Activated T-cell treated with anti-CD3 and anti-CD28 coated beads, Interleukin-2, amount 50 U/mL, for 4 hours (primary cell): Measurements from ENCODE around the gene FAF2. TPM values are rescaled to one million over a fixed set of nuclear protein-coding genes. Genes with fewer than 3 reads are reported as not detected.

ENCODE experiments used
- ATAC-seq, 2 donors: fragments of 200-7000 bp; cut with Tn5 transposase; one replicate each; pipeline ENCODE4 v1.10.0; 2021
- DNase-seq: peaks from one replicate; pipeline ENCODE4 v3.0.0-alpha.2; 2020
- H3K27me3 Mint-ChIP-seq: one replicate; pipeline ENCODE4 v1.8.0; 2021; ENCODE audit warnings: low read depth, mixed read lengths
- H3K36me3 Mint-ChIP-seq: one replicate; pipeline ENCODE4 v1.8.0; 2022; ENCODE audit warnings: mixed read lengths; ENCODE audit not compliant: insufficient read depth
- H3K4me1 Mint-ChIP-seq: one replicate; pipeline ENCODE4 v1.8.0; 2021; ENCODE audit warnings: low read depth, mixed read lengths
- H3K4me3 Mint-ChIP-seq: one replicate; pipeline ENCODE4 v1.8.0; 2021; ENCODE audit warnings: mild to moderate bottlenecking, moderate library complexity, mixed read lengths
- H3K9me3 Mint-ChIP-seq: one replicate; pipeline ENCODE4 v1.8.0; 2021; ENCODE audit warnings: mixed read lengths
- total RNA-seq, 3 donors: library from RNA; stranded (reverse); gene quantifications; one replicate each; pipeline ENCODE4 v1.2.1, GENCODE V29; 2021

FAF2 gene
- total RNA-seq, 3 donors from 2014 or later: 43.0 to 50.1 (median 43.2) TPM

GRCh38 chr5:176491101-176491502 is 42.9 kb downstream of the FAF2 start:
- Mint-ChIP-seq H3K27me3 (no peaks in the 10 kb centered on the region), H3K4me3 (no peak overlapping the region), H3K36me3 (peaks cover 52% of the 10 kb centered on the region), H3K9me3 (no peaks in the 10 kb centered on the region), H3K4me1 (peaks cover 25% of the 10 kb centered on the region)
- DNase-seq: no peak
- ATAC-seq: no peak

DNA sequence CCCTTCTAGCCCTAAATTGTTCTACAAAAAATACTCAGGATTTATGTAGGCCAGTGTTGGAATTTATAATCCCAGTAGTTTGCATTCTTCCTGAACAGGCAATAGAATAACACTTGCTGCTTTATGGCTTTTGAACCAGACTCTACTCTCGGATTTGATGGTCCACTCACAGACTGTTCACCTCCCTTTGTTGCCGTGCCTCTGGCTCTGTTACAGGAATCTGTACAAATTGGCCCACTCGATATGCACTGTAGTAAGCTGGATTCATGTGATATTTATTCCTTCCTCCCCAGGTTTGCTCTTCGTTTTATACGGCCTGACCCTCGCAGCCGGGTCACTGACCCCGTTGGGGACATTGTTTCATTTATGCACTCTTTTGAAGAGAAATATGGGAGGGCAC is 43.7 kb downstream of the FAF2 start:
- H3K9me3 Mint-ChIP-seq: no peaks in the 10 kb centered on the region
- H3K4me3 Mint-ChIP-seq: no peak overlapping the region
- DNase-seq (no peak), ATAC-seq (no peak)
- H3K4me1 Mint-ChIP-seq: peaks cover 20% of the 10 kb centered on the region
- H3K36me3 Mint-ChIP-seq: peaks cover 46% of the 10 kb centered on the region
- H3K27me3 Mint-ChIP-seq: no peaks in the 10 kb centered on the region

DNA sequence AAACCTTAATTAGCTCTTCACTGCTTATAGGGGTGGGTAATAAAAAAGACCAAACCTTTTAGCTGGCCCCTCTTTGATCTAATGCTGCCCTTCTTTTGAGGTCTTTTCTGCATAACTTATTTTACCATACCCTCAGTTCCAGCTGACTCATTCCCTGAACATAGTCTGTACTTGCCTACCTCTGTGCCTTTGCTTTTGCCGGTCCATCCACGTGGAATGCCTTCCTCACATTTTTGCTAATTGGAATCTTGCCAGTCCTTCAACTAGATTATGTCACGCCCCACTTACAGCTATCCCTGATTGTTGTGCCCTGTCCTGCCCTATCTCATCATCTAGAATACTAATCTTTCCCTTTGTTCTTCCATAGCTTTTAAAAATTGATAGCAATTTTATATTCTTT is 44.2 kb downstream of the FAF2 start:
- H3K36me3 Mint-ChIP-seq: peaks cover 47% of the 10 kb centered on the region
- peaks cover 19% of the 10 kb centered on the region for H3K4me1 Mint-ChIP-seq
- DNase-seq (no peak), ATAC-seq (no peak)
- no peak overlapping the region for H3K4me3 Mint-ChIP-seq
- H3K27me3 Mint-ChIP-seq: no peaks in the 10 kb centered on the region
- no peaks in the 10 kb centered on the region for H3K9me3 Mint-ChIP-seq

DNA sequence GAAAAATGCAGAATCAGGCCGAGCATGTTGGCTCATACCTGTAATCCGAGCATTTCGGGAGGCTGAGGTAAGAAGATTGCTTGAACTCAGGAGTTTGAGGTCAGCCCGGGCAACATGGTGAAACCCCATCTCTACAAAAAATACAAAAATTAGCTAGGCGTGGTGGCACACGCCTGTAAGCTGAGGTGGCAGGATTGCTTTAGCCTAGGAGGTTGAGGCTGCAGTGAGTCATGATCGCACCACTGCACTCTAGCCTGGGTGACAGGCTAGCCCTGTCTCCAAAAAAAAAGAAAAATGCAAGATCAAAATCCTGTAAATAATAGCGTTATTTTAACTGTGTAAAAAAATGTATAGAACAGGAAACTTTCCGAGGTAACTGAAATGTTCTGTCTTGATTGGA is 49.7 kb downstream of the FAF2 start:
- no peaks in the 10 kb centered on the region for H3K9me3 Mint-ChIP-seq
- H3K36me3 Mint-ChIP-seq: peaks cover 35% of the 10 kb centered on the region
- H3K4me1 Mint-ChIP-seq: no peaks in the 10 kb centered on the region
- no peak for ATAC-seq
- no peaks in the 10 kb centered on the region for H3K27me3 Mint-ChIP-seq
- no peak for DNase-seq
- H3K4me3 Mint-ChIP-seq: no peak overlapping the region

DNA sequence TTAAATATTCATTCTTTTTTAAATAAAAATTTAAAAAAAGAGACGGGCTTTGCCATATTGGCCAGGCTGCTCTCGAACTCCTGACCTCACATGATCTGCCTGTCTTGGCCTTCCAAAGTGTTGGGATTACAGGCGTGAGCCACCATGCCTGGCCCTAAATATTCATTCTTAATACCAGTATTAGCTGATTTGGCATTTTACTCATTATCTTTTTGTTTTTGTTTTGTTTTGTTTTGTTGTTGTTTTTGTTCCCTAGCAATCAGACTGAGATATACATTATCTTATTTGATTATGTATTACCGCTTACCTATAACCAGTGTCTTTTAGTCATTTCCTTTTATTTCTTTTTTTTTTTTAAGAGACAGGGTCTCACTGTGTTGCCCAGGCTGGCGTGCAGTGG is 51.1 kb downstream of the FAF2 start:
- no peak for ATAC-seq
- Mint-ChIP-seq H3K4me3 (no peak overlapping the region), H3K27me3 (no peaks in the 10 kb centered on the region)

GRCh38 chr5:176500511-176500910 is 52.3 kb downstream of the FAF2 start:
- H3K36me3 Mint-ChIP-seq: peaks cover 34% of the 10 kb centered on the region
- ATAC-seq: no peak

More for the DNA sequence above, 51.1 kb downstream of the FAF2 start:
- H3K9me3 Mint-ChIP-seq: no peaks in the 10 kb centered on the region
- DNase-seq: no peak
- H3K36me3 Mint-ChIP-seq: peaks cover 25% of the 10 kb centered on the region
- H3K4me1 Mint-ChIP-seq: no peaks in the 10 kb centered on the region

GRCh38 chr5:176501333-176501732 is 53.1 kb downstream of the FAF2 start:
- H3K36me3 Mint-ChIP-seq: peaks cover 37% of the 10 kb centered on the region
- H3K4me3 Mint-ChIP-seq: no peak overlapping the region
- ATAC-seq (no peak), DNase-seq (no peak)
- no peaks in the 10 kb centered on the region for H3K9me3 Mint-ChIP-seq
- no peaks in the 10 kb centered on the region for H3K4me1 Mint-ChIP-seq
- H3K27me3 Mint-ChIP-seq: no peaks in the 10 kb centered on the region

More at GRCh38 chr5:176500511-176500910, 52.3 kb downstream of the FAF2 start:
- Mint-ChIP-seq H3K27me3 (no peaks in the 10 kb centered on the region), H3K9me3 (no peaks in the 10 kb centered on the region), H3K4me3 (no peak overlapping the region), H3K4me1 (no peaks in the 10 kb centered on the region)
- no peak for DNase-seq

- H3K36me3 Mint-ChIP-seq: peaks cover 44% of the 10 kb centered on the region
- no peak for ATAC-seq
- H3K27me3 Mint-ChIP-seq: no peaks in the 10 kb centered on the region
- H3K4me1 Mint-ChIP-seq: no peaks in the 10 kb centered on the region
- H3K9me3 Mint-ChIP-seq: no peaks in the 10 kb centered on the region
- no peak overlapping the region for H3K4me3 Mint-ChIP-seq
- DNase-seq: no peak
Observed at GRCh38 chr5:176503496-176503895, 55.3 kb downstream of the FAF2 start.

DNA sequence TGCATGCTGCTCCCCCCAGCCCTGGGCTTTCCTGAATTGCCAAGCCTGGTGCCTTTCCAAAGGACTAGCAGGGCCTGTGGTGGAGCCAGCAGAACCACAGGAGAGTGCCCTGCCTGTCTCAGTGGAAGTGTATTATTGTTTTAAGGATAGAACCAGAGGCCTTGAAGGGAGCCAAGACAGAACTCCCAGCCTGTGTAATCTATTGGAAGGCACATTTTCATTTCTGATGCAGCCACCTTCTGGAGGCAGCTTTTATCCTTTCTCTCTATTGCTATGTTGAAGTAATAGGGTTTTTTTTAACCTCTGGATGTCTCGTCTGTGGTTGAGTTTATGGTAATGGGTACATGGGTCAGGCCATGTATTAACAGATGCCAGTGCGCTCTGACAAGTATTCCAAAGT is 59.7 kb downstream of the FAF2 start:
- no peak for DNase-seq
- Mint-ChIP-seq H3K9me3 (no peaks in the 10 kb centered on the region), H3K4me1 (peaks cover 4% of the 10 kb centered on the region), H3K4me3 (no peak overlapping the region), H3K27me3 (no peaks in the 10 kb centered on the region), H3K36me3 (peaks cover 32% of the 10 kb centered on the region)
- no peak for ATAC-seq

- Mint-ChIP-seq H3K4me1 (peaks cover 5% of the 10 kb centered on the region), H3K4me3 (no peak overlapping the region), H3K36me3 (peaks cover 32% of the 10 kb centered on the region), H3K27me3 (no peaks in the 10 kb centered on the region), H3K9me3 (no peaks in the 10 kb centered on the region)
- ATAC-seq: no peak
- DNase-seq: no peak
Observed at GRCh38 chr5:176508603-176509002, 60.4 kb downstream of the FAF2 start.

GRCh38 chr5:176513788-176514187 is 65.6 kb downstream of the FAF2 start:
- H3K36me3 Mint-ChIP-seq: no peaks in the 10 kb centered on the region
- DNase-seq (no peak), ATAC-seq (no peak)
- no peaks in the 10 kb centered on the region for H3K27me3 Mint-ChIP-seq
- peaks cover 17% of the 10 kb centered on the region for H3K4me1 Mint-ChIP-seq
- no peak overlapping the region for H3K4me3 Mint-ChIP-seq
- H3K9me3 Mint-ChIP-seq: no peaks in the 10 kb centered on the region

DNA sequence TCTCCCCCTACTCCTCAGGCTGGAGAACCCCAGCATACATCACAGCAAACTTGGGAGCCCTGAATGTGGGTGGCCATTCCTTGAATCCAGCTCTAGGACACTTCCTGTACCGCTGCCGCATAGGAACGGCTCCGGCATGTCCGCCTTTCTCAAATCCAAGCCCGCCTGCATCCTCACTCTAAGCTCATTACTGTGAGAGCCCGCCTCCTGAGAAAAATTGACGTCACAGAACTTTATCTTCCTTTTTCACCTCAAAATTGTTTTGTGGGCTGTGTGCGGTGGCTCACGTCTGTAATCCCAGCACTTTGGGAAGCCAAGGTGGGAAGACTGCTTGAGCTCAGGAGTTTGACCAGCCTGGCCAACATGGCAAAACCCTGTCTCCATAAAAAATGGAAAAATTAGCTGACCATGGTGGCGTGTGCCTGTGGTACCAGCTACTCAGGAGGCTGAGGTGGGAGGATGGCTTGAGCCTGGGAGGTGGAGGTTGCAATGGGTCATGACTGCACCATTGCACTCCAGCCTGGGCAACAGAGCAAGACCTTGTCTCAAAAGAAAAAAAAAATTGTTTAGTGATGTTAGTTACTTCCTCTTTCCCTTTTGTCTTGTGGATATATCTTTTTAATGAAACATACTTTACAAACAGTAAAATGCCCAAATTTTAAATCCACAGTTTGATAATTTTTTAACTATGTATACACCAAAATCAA is 66.2 kb downstream of the FAF2 start:
- Mint-ChIP-seq H3K27me3 (no peaks in the 10 kb centered on the region), H3K4me1 (peaks cover 17% of the 10 kb centered on the region), H3K4me3 (no peak overlapping the region), H3K36me3 (no peaks in the 10 kb centered on the region), H3K9me3 (no peaks in the 10 kb centered on the region)
- no peak for DNase-seq
- ATAC-seq: no peak

GRCh38 chr5:176515396-176515795 is 67.2 kb downstream of the FAF2 start:
- DNase-seq (no peak), ATAC-seq (no peak)
- Mint-ChIP-seq H3K27me3 (no peaks in the 10 kb centered on the region), H3K4me3 (no peak overlapping the region), H3K4me1 (peaks cover 17% of the 10 kb centered on the region), H3K9me3 (no peaks in the 10 kb centered on the region), H3K36me3 (no peaks in the 10 kb centered on the region)

DNA sequence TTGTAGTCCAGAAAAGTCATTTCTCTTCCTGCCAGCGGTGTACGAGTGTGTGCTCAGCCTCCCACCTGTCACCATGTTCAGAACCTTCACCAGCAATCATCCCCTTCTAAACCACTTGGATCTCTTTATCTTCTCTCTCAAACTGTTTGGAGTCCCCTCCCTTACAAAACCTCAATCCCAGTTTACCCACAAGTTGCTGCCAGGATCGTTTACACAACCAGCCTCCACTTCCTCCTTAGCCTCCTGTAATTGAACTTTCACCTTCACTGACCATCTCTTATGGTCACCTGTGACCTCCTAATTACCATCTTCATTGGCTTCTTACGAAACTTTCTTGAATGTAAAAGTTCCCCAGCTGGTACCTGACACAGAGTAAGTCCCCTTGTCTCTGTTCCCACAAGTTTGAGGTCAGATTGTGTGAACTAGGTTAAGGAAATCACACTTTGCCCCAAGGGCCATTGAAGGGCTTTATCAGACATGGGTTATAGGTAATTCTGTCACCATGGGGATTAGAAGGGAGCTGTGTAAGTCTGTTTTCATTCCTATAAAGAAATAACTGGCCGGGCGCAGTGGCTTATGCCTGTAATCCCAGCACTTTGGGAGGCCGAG is 69.0 kb downstream of the FAF2 start:
- DNase-seq (no peak), ATAC-seq (no peak)
- Mint-ChIP-seq H3K4me3 (no peak overlapping the region), H3K4me1 (peaks cover 18% of the 10 kb centered on the region), H3K27me3 (no peaks in the 10 kb centered on the region), H3K36me3 (no peaks in the 10 kb centered on the region), H3K9me3 (no peaks in the 10 kb centered on the region)
